ACC112 (cell line): ENCODE results near the gene CSMD2.

Experiments used
- H2AFZ ChIP-seq: fragments of 200-600 bp; sonication (generic); one replicate; pipeline ENCODE4 v1.6.0; 2017; ENCODE audit warnings: antibody characterized with exemption, low read length; ENCODE audit not compliant: unreplicated experiment
- H3K27ac ChIP-seq: fragments of 200-600 bp; sonication (generic); 2 replicates; pipeline ENCODE4 v1.5.1; 2014; ENCODE audit warnings: low read depth, mild to moderate bottlenecking, antibody characterized with exemption, low read length, moderate library complexity
- H3K27me3 ChIP-seq: fragments of 200-600 bp; sonication (generic); 2 replicates; pipeline ENCODE4 v1.6.1; 2014; ENCODE audit warnings: mild to moderate bottlenecking, antibody characterized with exemption, low read length, moderate library complexity, mixed read lengths; ENCODE audit not compliant: insufficient read depth
- H3K36me3 ChIP-seq: fragments of 200-600 bp; sonication (generic); 2 replicates; pipeline ENCODE4 v1.6.1; 2016; ENCODE audit warnings: mild to moderate bottlenecking, antibody characterized with exemption, low read length, moderate library complexity, mixed read lengths; ENCODE audit not compliant: insufficient read depth
- H3K4me1 ChIP-seq: fragments of 200-600 bp; sonication (generic); one replicate; pipeline ENCODE4 v1.6.1; 2016; ENCODE audit warnings: low read length, mixed read lengths; ENCODE audit not compliant: insufficient read depth, unreplicated experiment, control insufficient read depth
- H3K4me3 ChIP-seq: fragments of 200-600 bp; sonication (generic); 2 replicates; pipeline ENCODE4 v1.5.1; 2014; ENCODE audit warnings: mild to moderate bottlenecking, low read depth, low read length
- H3K79me2 ChIP-seq: fragments of 200-600 bp; sonication (generic); one replicate; pipeline ENCODE4 v1.6.0; 2016; ENCODE audit warnings: low read length; ENCODE audit not compliant: control insufficient read depth, unreplicated experiment, insufficient read depth

Gene CSMD2

DNA sequence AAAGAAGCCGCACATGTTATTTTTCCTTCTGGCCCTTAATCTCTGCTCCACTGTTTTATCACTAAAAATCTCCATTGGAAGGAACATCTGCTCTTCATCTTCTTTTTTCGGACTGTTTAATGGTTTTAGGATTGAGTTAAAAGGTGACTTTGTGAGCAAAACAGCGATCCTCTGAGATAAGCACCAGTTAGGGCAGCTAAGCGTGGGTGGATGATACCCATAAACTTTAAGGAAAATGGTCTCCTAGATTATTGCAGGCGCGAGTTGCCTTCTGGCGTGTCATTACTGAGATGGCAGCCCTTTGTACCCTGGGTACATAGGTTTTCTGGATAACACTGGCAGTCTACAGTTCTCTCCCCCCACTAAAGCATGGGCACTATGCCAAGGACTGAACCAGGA, 345.1 kb downstream of the CSMD2 start:
- H3K36me3 ChIP-seq = no peaks in the 10 kb centered on the region
- H2AFZ ChIP-seq = no peak overlapping the region
- no peaks in the 10 kb centered on the region for H3K27me3 ChIP-seq
- H3K79me2 ChIP-seq = no peaks in the 10 kb centered on the region
- H3K4me1 ChIP-seq = no peaks in the 10 kb centered on the region
- H3K4me3 ChIP-seq = no peak overlapping the region
- no peak overlapping the region for H3K27ac ChIP-seq

- H3K4me1 ChIP-seq = no peaks in the 10 kb centered on the region
- H3K79me2 ChIP-seq = no peaks in the 10 kb centered on the region
Measured at GRCh38 chr1:33819290-33819912, 345.6 kb downstream of the CSMD2 start.

DNA sequence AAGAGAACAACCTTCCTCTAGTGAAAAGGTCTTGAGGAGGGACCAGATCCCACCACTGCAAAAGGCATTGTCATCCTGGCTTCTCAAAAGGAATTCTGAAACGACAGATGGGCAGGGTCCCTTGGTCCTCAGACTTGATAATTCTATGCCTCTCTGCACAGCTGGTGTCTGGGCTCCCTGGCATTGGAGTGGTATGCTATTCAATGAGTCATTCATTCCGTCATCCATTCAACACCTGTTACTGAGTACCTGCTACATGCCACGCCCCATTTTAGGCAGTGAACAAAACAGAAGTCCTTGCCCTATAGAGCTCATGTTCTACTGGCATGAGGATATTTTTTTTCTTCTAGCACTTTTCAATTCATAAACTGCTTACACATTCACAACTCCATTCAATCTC, 347.0 kb downstream of the CSMD2 start:
- Histone ChIP-seq H2AFZ (no peak overlapping the region), H3K4me3 (no peak overlapping the region), H3K79me2 (no peaks in the 10 kb centered on the region), H3K4me1 (no peaks in the 10 kb centered on the region), H3K36me3 (no peaks in the 10 kb centered on the region), H3K27me3 (no peaks in the 10 kb centered on the region), H3K27ac (no peak overlapping the region)

More at GRCh38 chr1:33819290-33819912, 345.6 kb downstream of the CSMD2 start:
- Histone ChIP-seq H3K4me3 (no peak overlapping the region), H2AFZ (no peak overlapping the region), H3K27me3 (no peaks in the 10 kb centered on the region), H3K36me3 (no peaks in the 10 kb centered on the region), H3K27ac (no peak overlapping the region)

GRCh38 chr1:33815061-33815460, 350.0 kb downstream of the CSMD2 start:
- Histone ChIP-seq H3K27ac (no peak overlapping the region), H3K4me3 (no peak overlapping the region), H3K36me3 (no peaks in the 10 kb centered on the region), H3K79me2 (no peaks in the 10 kb centered on the region), H3K27me3 (no peaks in the 10 kb centered on the region), H3K4me1 (no peaks in the 10 kb centered on the region), H2AFZ (no peak overlapping the region)

- Histone ChIP-seq H3K4me3 (no peak overlapping the region), H3K27ac (no peak overlapping the region), H3K79me2 (no peaks in the 10 kb centered on the region), H2AFZ (no peak overlapping the region), H3K4me1 (no peaks in the 10 kb centered on the region), H3K36me3 (no peaks in the 10 kb centered on the region), H3K27me3 (no peaks in the 10 kb centered on the region)
Measured at GRCh38 chr1:33814166-33814565, 350.9 kb downstream of the CSMD2 start.

GRCh38 chr1:33810571-33810970, 354.5 kb downstream of the CSMD2 start:
- H3K36me3 ChIP-seq = no peaks in the 10 kb centered on the region
- no peaks in the 10 kb centered on the region for H3K27me3 ChIP-seq
- no peak overlapping the region for H2AFZ ChIP-seq
- no peaks in the 10 kb centered on the region for H3K4me1 ChIP-seq
- no peak overlapping the region for H3K27ac ChIP-seq
- H3K4me3 ChIP-seq = no peak overlapping the region
- no peaks in the 10 kb centered on the region for H3K79me2 ChIP-seq

- H3K27ac ChIP-seq = no peak overlapping the region
- no peaks in the 10 kb centered on the region for H3K79me2 ChIP-seq
- H3K36me3 ChIP-seq = no peaks in the 10 kb centered on the region
- no peak overlapping the region for H3K4me3 ChIP-seq
- H3K27me3 ChIP-seq = no peaks in the 10 kb centered on the region
- no peaks in the 10 kb centered on the region for H3K4me1 ChIP-seq
- H2AFZ ChIP-seq = no peak overlapping the region
Measured at GRCh38 chr1:33805988-33806387, 359.0 kb downstream of the CSMD2 start.

- Histone ChIP-seq H3K4me3 (no peak overlapping the region), H3K27me3 (no peaks in the 10 kb centered on the region), H3K36me3 (no peaks in the 10 kb centered on the region), H2AFZ (no peak overlapping the region), H3K79me2 (no peaks in the 10 kb centered on the region), H3K27ac (no peak overlapping the region), H3K4me1 (no peaks in the 10 kb centered on the region)
Measured at GRCh38 chr1:33802268-33802667, 362.8 kb downstream of the CSMD2 start.

GRCh38 chr1:33797849-33798248, 367.2 kb downstream of the CSMD2 start:
- Histone ChIP-seq H3K27ac (no peak overlapping the region), H3K36me3 (no peaks in the 10 kb centered on the region), H3K4me1 (no peaks in the 10 kb centered on the region), H3K79me2 (no peaks in the 10 kb centered on the region), H3K27me3 (no peaks in the 10 kb centered on the region), H3K4me3 (no peak overlapping the region), H2AFZ (no peak overlapping the region)

- Histone ChIP-seq H3K4me3 (no peak overlapping the region), H3K27ac (no peak overlapping the region), H3K4me1 (no peaks in the 10 kb centered on the region), H3K36me3 (no peaks in the 10 kb centered on the region), H2AFZ (no peak overlapping the region), H3K79me2 (no peaks in the 10 kb centered on the region), H3K27me3 (no peaks in the 10 kb centered on the region)
Measured at GRCh38 chr1:33792651-33793050, 372.4 kb downstream of the CSMD2 start.

GRCh38 chr1:33792216-33792615, 372.8 kb downstream of the CSMD2 start:
- Histone ChIP-seq H3K27me3 (no peaks in the 10 kb centered on the region), H3K4me1 (no peaks in the 10 kb centered on the region), H2AFZ (no peak overlapping the region), H3K36me3 (no peaks in the 10 kb centered on the region), H3K27ac (no peak overlapping the region), H3K79me2 (no peaks in the 10 kb centered on the region), H3K4me3 (no peak overlapping the region)
